Liver (tissue), 9 donors: ENCODE measurements around the gene PGM3. TPM values are rescaled to one million over a fixed set of nuclear protein-coding genes. Genes with fewer than 3 reads are reported as not detected.

Source experiments
- DNase-seq: peaks from one replicate; pipeline ENCODE4 v3.0.0-alpha.2; 2017; ENCODE audit warnings: low spot score
- H3K27ac ChIP-seq, 2 donors: one replicate each; pipeline ENCODE4 v1.7.0; 2013; ENCODE audit warnings: inconsistent platforms in 2 of 2, low read length in 2 of 2, control low read depth in 1 of 2, low read depth in 1 of 2, mild to moderate bottlenecking in 1 of 2
- H3K27me3 ChIP-seq, 4 donors: one replicate each; pipeline versions ENCODE4 v1.6.1 to v1.7.0; 2013; ENCODE audit warnings: low read length in 3 of 4, inconsistent platforms in 1 of 4, mild to moderate bottlenecking in 1 of 4, moderate library complexity in 1 of 4; ENCODE audit not compliant: control insufficient read depth in 4 of 4, insufficient read depth in 4 of 4
- H3K36me3 ChIP-seq, 4 donors: one replicate each; pipeline versions ENCODE4 v1.6.1 to v1.7.0; 2013; ENCODE audit warnings: low read length in 3 of 4, mild to moderate bottlenecking in 3 of 4, low read depth in 1 of 4, moderate library complexity in 1 of 4; ENCODE audit not compliant: control insufficient read depth in 4 of 4, insufficient read depth in 3 of 4
- H3K4me1 ChIP-seq, 4 donors: one replicate each; pipeline versions ENCODE4 v1.6.1 to v1.7.0; 2013; ENCODE audit warnings: low read length in 3 of 4, mild to moderate bottlenecking in 3 of 4, moderate library complexity in 1 of 4; ENCODE audit not compliant: control insufficient read depth in 4 of 4, insufficient read depth in 4 of 4
- H3K4me3 ChIP-seq, 3 donors: one replicate each; pipeline versions ENCODE4 v1.6.1 to v1.7.0; 2013; ENCODE audit warnings: low read length in 3 of 3, control low read depth in 1 of 3, low read depth in 1 of 3, mild to moderate bottlenecking in 1 of 3
- H3K9ac ChIP-seq, 2 donors: one replicate each; pipeline ENCODE4 v1.7.0; 2013; ENCODE audit warnings: low read length in 2 of 2, mild to moderate bottlenecking in 2 of 2, moderate library complexity in 2 of 2, control low read depth in 1 of 2, low read depth in 1 of 2
- H3K9me3 ChIP-seq, 4 donors: one replicate each; pipeline versions ENCODE4 v1.6.1 to v1.7.0; 2013; ENCODE audit warnings: low read length in 3 of 4; ENCODE audit not compliant: control insufficient read depth in 4 of 4
- CTCF ChIP-seq: fragments of 150-350 bp; IDR thresholded peaks from 2 replicates; pipeline ENCODE4 v1.5.1; 2017; ENCODE audit warnings: improper control_type of control experiment, low read depth, low read length; ENCODE audit not compliant: missing input control
- EGR1 ChIP-seq, 2 donors: IDR thresholded peaks; 2 replicates each; pipeline ENCODE4 v1.6.1; 2016 to 2018; ENCODE audit warnings: antibody characterized with exemption in 2 of 2, low read depth in 2 of 2
- FOXA1 ChIP-seq: IDR thresholded peaks from 2 replicates; pipeline ENCODE4 v1.6.1; 2016; ENCODE audit warnings: antibody characterized with exemption
- FOXA2 ChIP-seq: IDR thresholded peaks from 2 replicates; pipeline ENCODE4 v1.6.1; 2016; ENCODE audit warnings: antibody characterized with exemption
- GABPA ChIP-seq, 2 donors: IDR thresholded peaks in 1 of 2; conservative IDR thresholded peaks in 1 of 2; 2 replicates each; pipeline ENCODE4 v1.6.1; 2016; ENCODE audit warnings: antibody characterized with exemption in 2 of 2, mild to moderate bottlenecking in 1 of 2, moderate library complexity in 1 of 2
- HNF4G ChIP-seq: IDR thresholded peaks from 2 replicates; pipeline ENCODE4 v1.6.1; 2016; ENCODE audit warnings: antibody characterized with exemption
- JUND ChIP-seq, 2 donors: IDR thresholded peaks; 2 replicates each; pipeline ENCODE4 v1.6.1; 2016; ENCODE audit warnings: antibody characterized with exemption in 2 of 2
- NR2F2 ChIP-seq: IDR thresholded peaks from 2 replicates; pipeline ENCODE4 v1.6.1; 2016; ENCODE audit warnings: antibody characterized with exemption
- RAD21 ChIP-seq, 2 donors: IDR thresholded peaks; 2 replicates each; pipeline ENCODE4 v1.6.1; 2016; ENCODE audit warnings: antibody characterized with exemption in 2 of 2, mild to moderate bottlenecking in 2 of 2
- REST ChIP-seq: IDR thresholded peaks from 2 replicates; pipeline ENCODE4 v1.6.1; 2016; ENCODE audit warnings: antibody characterized with exemption, mild to moderate bottlenecking
- RXRA ChIP-seq, 2 donors: IDR thresholded peaks; 2 replicates each; pipeline ENCODE4 v1.6.1; 2017 to 2018; ENCODE audit warnings: antibody characterized with exemption in 2 of 2, mild to moderate bottlenecking in 1 of 2
- SP1 ChIP-seq: IDR thresholded peaks from 2 replicates; pipeline ENCODE4 v1.6.1; 2018; ENCODE audit warnings: antibody characterized with exemption, mild to moderate bottlenecking
- TAF1 ChIP-seq: conservative IDR thresholded peaks from 2 replicates; pipeline ENCODE4 v1.6.1; 2016; ENCODE audit warnings: antibody characterized with exemption, mild to moderate bottlenecking
- WGBS: extraction: QIAGEN DNeasy Blood & Tissue Kit; methylation state at CpG from one replicate; pipeline ENCODE4 v1.1.7; 2013; 5-methylcytosine and 5-hydroxymethylcytosine counted together
- polyA plus RNA-seq, 2 donors: library from polyadenylated mRNA; stranded (reverse) in 1 of 2; unstranded in 1 of 2; fragments of 200-250 nt in 1 of 2; fragments of >200 nt in 1 of 2; fragmentation: Nextera tagmentation in 1 of 2; extraction: Ambion mirVana in 1 of 2; gene quantifications; one replicate each; pipeline versions ENCODE4 v1.2.1 to v1.2.3, GENCODE V29; 2013 to 2015
- total RNA-seq, 2 donors: library from RNA; depleted of rRNA; stranded (reverse); fragments of >200 nt; gene quantifications; one replicate each; pipeline ENCODE4 v1.2.3, GENCODE V29; 2014
- TF ChIP-seq, protein P1 (sequence below): IDR thresholded peaks from 2 replicates; pipeline ENCODE4 v1.6.1; 2016; ENCODE audit warnings: antibody characterized with exemption
- donor health status: healthy.
- donor health status: healthy.
- donor health status: healthy.
- donor health status: healthy.
- donor health status: healthy.

The PGM3 gene
- total and polyA plus RNA-seq, 4 donors = 14.7 to 61.1 (median 26.0) TPM

- TF ChIP-seq, protein P1, sequence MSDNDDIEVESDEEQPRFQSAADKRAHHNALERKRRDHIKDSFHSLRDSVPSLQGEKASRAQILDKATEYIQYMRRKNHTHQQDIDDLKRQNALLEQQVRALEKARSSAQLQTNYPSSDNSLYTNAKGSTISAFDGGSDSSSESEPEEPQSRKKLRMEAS = no peak
- TF ChIP-seq RAD21 (IDR thresholded peaks at IDR 0.05) (peak; percentile 79 to 82), CTCF (peak; percentile 42)
- no peak overlapping the region for H3K27ac ChIP-seq
- peaks cover 0 to 4% (median 0%) of the 10 kb centered on the region in 4 donors for H3K36me3 ChIP-seq
- no peak overlapping the region for H3K9ac ChIP-seq
- H3K9me3 ChIP-seq = no peaks in the 10 kb centered on the region
- WGBS = 58% methylated on average over 3 of the region's 3 CpGs
- no peak for DNase-seq
- H3K4me1 ChIP-seq = no peaks in the 10 kb centered on the region
- no peaks in the 10 kb centered on the region for H3K27me3 ChIP-seq
- no peak overlapping the region for H3K4me3 ChIP-seq
Measured at GRCh38 chr6:83221889-83222479, 28.9 kb upstream of the PGM3 start.

- Histone ChIP-seq H3K4me1 (no peaks in the 10 kb centered on the region), H3K9ac (no peak overlapping the region), H3K27me3 (no peaks in the 10 kb centered on the region), H3K27ac (no peak overlapping the region), H3K4me3 (no peak overlapping the region), H3K36me3 (peaks cover 0 to 2% (median 0%) of the 10 kb centered on the region in 4 donors), H3K9me3 (no peaks in the 10 kb centered on the region)
- WGBS = 91% methylated on average over 1 of the region's 1 CpG
- no peak for TF ChIP-seq REST
- no peak for TF ChIP-seq NR2F2
- no peak for TF ChIP-seq TAF1
- TF ChIP-seq JUND (IDR thresholded peaks at IDR 0.05) = no peak
- TF ChIP-seq SP1 = no peak
- no peak for TF ChIP-seq FOXA2
- TF ChIP-seq RAD21 (IDR thresholded peaks at IDR 0.05) = no peak
- TF ChIP-seq, protein P1 = no peak
- TF ChIP-seq GABPA (IDR thresholded peaks at IDR 0.05 in 1 of 2, conservative IDR thresholded peaks at IDR 0.05 in 1 of 2) = no peak
- TF ChIP-seq FOXA1 = no peak
- TF ChIP-seq CTCF = no peak
- TF ChIP-seq HNF4G = no peak
- TF ChIP-seq RXRA (IDR thresholded peaks at IDR 0.05) = no peak
- TF ChIP-seq EGR1 (IDR thresholded peaks at IDR 0.05; ENCODE audit: low read depth in 2 of 2) = no peak
- no peak for DNase-seq
Measured at GRCh38 chr6:83221276-83221675, 28.2 kb upstream of the PGM3 start.
